ENCODE data around the gene KCNK6. TPM values are rescaled to one million over a fixed set of nuclear protein-coding genes. Genes with fewer than 3 reads are reported as not detected.

The KCNK6 gene
- total RNA-seq, 1 donor from 2014 or later: 0.43 TPM

DNA sequence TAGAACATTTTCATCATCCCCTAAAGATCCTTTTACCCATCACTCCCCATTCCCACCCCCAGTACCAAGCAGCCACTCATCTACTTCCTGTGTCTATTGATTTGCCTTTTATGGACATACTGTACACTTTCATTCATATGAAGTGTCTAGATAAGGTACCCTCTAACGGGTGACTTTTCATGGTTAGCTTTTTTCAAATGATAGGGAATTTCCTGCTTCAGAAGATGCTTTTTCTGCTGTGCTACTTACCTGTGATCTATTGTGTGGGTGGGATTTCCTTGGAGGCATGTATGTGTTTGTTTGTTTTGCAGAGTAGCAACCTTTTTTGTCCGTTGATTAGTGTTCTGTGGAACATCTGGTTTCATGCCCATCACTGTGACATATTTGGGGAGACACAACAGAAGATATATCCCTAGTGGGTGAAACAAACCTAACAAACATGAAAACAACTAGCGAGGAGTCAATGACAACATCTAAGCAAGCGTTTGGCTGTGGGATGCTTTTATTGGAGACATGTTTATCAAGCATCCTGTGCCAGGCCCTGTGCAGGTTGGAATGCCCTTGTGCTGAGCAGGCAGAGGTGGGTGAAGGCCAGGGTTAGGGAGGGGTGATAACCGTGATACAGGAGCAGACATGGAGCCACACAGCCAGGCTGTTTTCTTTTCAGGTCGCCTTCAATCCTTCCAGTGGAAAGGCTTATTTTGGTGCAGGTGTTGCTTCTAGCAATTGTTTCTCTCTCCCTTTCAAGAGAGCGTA is 37.7 kb upstream of the KCNK6 start:
- no peaks in the 10 kb centered on the region for H3K27me3 Mint-ChIP-seq
- DNase-seq (ENCODE audit: low spot score, unreplicated experiment): no peak
- TF ChIP-seq, protein P1, sequence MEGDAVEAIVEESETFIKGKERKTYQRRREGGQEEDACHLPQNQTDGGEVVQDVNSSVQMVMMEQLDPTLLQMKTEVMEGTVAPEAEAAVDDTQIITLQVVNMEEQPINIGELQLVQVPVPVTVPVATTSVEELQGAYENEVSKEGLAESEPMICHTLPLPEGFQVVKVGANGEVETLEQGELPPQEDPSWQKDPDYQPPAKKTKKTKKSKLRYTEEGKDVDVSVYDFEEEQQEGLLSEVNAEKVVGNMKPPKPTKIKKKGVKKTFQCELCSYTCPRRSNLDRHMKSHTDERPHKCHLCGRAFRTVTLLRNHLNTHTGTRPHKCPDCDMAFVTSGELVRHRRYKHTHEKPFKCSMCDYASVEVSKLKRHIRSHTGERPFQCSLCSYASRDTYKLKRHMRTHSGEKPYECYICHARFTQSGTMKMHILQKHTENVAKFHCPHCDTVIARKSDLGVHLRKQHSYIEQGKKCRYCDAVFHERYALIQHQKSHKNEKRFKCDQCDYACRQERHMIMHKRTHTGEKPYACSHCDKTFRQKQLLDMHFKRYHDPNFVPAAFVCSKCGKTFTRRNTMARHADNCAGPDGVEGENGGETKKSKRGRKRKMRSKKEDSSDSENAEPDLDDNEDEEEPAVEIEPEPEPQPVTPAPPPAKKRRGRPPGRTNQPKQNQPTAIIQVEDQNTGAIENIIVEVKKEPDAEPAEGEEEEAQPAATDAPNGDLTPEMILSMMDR (IDR thresholded peaks at IDR 0.05; ENCODE audit: unreplicated experiment): no peak
- H3K4me3 Mint-ChIP-seq (ENCODE audit: low read depth): no peak overlapping the region
- H3K27ac Mint-ChIP-seq: peak overlapping the region; percentile 71
- peaks cover 15% of the 10 kb centered on the region for H3K36me3 Mint-ChIP-seq (ENCODE audit: insufficient read depth)
- H3K9me3 Mint-ChIP-seq (ENCODE audit: low read depth): no peaks in the 10 kb centered on the region
- peaks cover 30% of the 10 kb centered on the region for H3K4me1 Mint-ChIP-seq (ENCODE audit: low read depth)

DNA sequence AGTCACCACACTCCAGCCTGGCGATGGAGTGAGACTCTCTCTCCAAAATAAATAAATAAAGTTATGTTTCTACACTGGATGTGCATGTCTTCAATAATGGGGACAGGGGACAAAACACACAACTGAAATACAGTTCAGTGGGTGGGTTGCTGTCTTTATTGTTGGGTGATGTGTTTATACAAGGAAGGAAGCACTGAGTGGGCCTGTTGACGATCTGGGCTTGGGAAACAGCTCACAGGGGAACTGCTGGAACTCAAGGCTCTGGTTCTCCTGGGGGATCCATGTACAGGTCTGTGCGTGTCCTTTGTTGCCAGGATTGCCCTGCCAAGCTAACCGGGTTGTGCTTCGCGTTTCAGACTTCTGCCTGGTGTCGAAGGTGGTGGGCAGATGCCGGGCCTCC is 36.4 kb upstream of the KCNK6 start:
- Mint-ChIP-seq H3K4me3 (ENCODE audit: low read depth) (no peak overlapping the region), H3K36me3 (ENCODE audit: insufficient read depth) (peaks cover 16% of the 10 kb centered on the region), H3K27ac (peak overlapping the region; percentile 41), H3K27me3 (no peaks in the 10 kb centered on the region), H3K9me3 (ENCODE audit: low read depth) (no peaks in the 10 kb centered on the region), H3K4me1 (ENCODE audit: low read depth) (peaks cover 18% of the 10 kb centered on the region)
- TF ChIP-seq, protein P1 (IDR thresholded peaks at IDR 0.05; ENCODE audit: unreplicated experiment): no peak
- no peak for DNase-seq (ENCODE audit: low spot score, unreplicated experiment)

DNA sequence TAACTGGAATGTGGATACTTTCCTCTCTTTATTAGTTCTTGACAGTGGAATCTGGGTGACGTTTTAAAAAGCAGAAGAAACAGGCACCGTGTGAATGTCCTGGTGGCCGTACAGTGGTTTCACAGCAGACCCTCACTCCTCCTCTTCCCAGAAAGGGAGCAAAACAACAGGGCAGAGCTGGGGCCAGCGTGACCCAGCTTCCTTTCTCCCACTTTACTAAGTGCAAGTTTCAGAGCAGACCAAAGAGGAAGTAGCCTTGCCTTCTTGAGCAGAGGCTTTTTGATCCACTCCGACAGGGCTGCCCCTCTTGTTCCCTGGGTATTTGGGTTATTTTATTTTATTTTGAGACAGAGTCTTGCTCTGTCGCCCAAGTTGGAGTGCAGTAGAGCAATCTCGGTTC is 35.2 kb upstream of the KCNK6 start:
- peaks cover 16% of the 10 kb centered on the region for H3K36me3 Mint-ChIP-seq (ENCODE audit: insufficient read depth)
- H3K27me3 Mint-ChIP-seq: no peaks in the 10 kb centered on the region
- TF ChIP-seq, protein P1 (IDR thresholded peaks at IDR 0.05; ENCODE audit: unreplicated experiment): no peak
- H3K4me1 Mint-ChIP-seq (ENCODE audit: low read depth): peaks cover 13% of the 10 kb centered on the region
- no peak overlapping the region for H3K4me3 Mint-ChIP-seq (ENCODE audit: low read depth)
- no peak for DNase-seq (ENCODE audit: low spot score, unreplicated experiment)
- H3K9me3 Mint-ChIP-seq (ENCODE audit: low read depth): no peaks in the 10 kb centered on the region
- peak overlapping the region; percentile 67 for H3K27ac Mint-ChIP-seq

DNA sequence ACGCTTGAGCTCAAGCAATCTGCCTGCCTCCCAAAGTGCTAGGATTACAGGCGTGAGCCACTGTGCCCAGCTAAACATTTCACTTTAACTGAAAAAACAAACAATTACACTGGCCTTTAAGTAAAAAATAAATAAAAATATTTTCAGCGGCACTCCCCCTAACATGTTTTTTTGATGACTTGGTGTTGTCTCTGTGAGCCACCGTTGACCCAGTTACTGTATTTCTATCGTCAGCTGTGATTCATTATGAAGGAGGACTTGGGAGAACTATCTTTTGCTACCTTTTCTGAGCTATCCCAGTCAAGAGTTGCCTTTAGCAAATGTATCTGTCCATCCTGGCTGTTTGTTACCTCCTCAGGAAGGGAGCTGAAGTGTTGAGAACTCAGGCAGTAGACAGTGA is 34.1 kb upstream of the KCNK6 start:
- no peak overlapping the region for H3K27ac Mint-ChIP-seq
- H3K36me3 Mint-ChIP-seq (ENCODE audit: insufficient read depth): peaks cover 16% of the 10 kb centered on the region
- peaks cover 10% of the 10 kb centered on the region for H3K4me1 Mint-ChIP-seq (ENCODE audit: low read depth)
- no peak overlapping the region for H3K4me3 Mint-ChIP-seq (ENCODE audit: low read depth)
- no peak for DNase-seq (ENCODE audit: low spot score, unreplicated experiment)
- TF ChIP-seq, protein P1 (IDR thresholded peaks at IDR 0.05; ENCODE audit: unreplicated experiment): no peak
- no peaks in the 10 kb centered on the region for H3K27me3 Mint-ChIP-seq
- H3K9me3 Mint-ChIP-seq (ENCODE audit: low read depth): no peaks in the 10 kb centered on the region

- Mint-ChIP-seq H3K9me3 (ENCODE audit: low read depth) (no peaks in the 10 kb centered on the region), H3K4me3 (ENCODE audit: low read depth) (no peak overlapping the region), H3K27me3 (no peaks in the 10 kb centered on the region), H3K27ac (peak overlapping the region; percentile 33), H3K4me1 (ENCODE audit: low read depth) (peaks cover 3% of the 10 kb centered on the region), H3K36me3 (ENCODE audit: insufficient read depth) (peaks cover 25% of the 10 kb centered on the region)
- DNase-seq (ENCODE audit: low spot score, unreplicated experiment): no peak
- TF ChIP-seq, protein P1 (IDR thresholded peaks at IDR 0.05; ENCODE audit: unreplicated experiment): no peak
Measured at GRCh38 chr19:38287604-38288003, 32.0 kb upstream of the KCNK6 start.

Measured in progenitor cell of endocrine pancreas (in vitro differentiated cells).